Cerebellar nuclear complex (tissue), 1 donor: ENCODE results near the gene ZNF597.
A peak's percentile ranks its signal among the peaks of the same experiment; 100 is the strongest.

Experiments
- DNase-seq, 2 experiments: peaks; one replicate each; lab custom pipeline; 2025; lab: John Stamatoyannopoulos, UW

The ZNF597 gene

GRCh38 chr16:3443108-3444031 lies at the start of gene ZNF597, which contains the start of gene NAA60:
ZNF597 (minus strand) TSS chr16:3443504; CDS start chr16:3443153, 351 bp downstream.
NAA60 (plus strand) TSS chr16:3443680; CDS start chr16:3476228, 32,548 bp downstream.
- DNase-seq = peak; percentile 41 to 71

- no peak for DNase-seq
Measured at GRCh38 chr16:3492356-3492755, 49.1 kb upstream of the ZNF597 start.

GRCh38 chr16:3490911-3491629 lies 47.8 kb upstream of the ZNF597 start:
- DNase-seq = no peak

- DNase-seq = no peak
Measured at GRCh38 chr16:3488801-3489200, 45.5 kb upstream of the ZNF597 start.

GRCh38 chr16:3487521-3488410 lies 44.5 kb upstream of the ZNF597 start:
- DNase-seq = no peak

- DNase-seq = no peak
Measured at GRCh38 chr16:3486506-3487215, 43.4 kb upstream of the ZNF597 start.

GRCh38 chr16:3485821-3486505 lies 42.7 kb upstream of the ZNF597 start:
- DNase-seq = no peak

GRCh38 chr16:3485097-3485745 lies 41.9 kb upstream of the ZNF597 start:
- DNase-seq = no peak

- DNase-seq = peak; percentile 40 to 68
Measured at GRCh38 chr16:3484318-3485096, 41.2 kb upstream of the ZNF597 start.

- DNase-seq = no peak
Measured at GRCh38 chr16:3482659-3483241, 39.4 kb upstream of the ZNF597 start.

- DNase-seq = no peak
Measured at GRCh38 chr16:3481696-3482658, 38.7 kb upstream of the ZNF597 start.

GRCh38 chr16:3480901-3481695 lies 37.8 kb upstream of the ZNF597 start:
- DNase-seq = no peak

- no peak for DNase-seq
Measured at GRCh38 chr16:3479654-3480216, 36.4 kb upstream of the ZNF597 start.

GRCh38 chr16:3478242-3478925 lies 35.1 kb upstream of the ZNF597 start:
- DNase-seq = no peak

- no peak for DNase-seq
Measured at GRCh38 chr16:3476409-3476808, 33.1 kb upstream of the ZNF597 start.
